Lower leg skin (tissue), 3 donors: ENCODE data around the gene INPP5D.

ENCODE experiments used
- CTCF ChIP-seq, 3 donors: fragments of 450-650 bp; IDR thresholded peaks; one replicate each; pipeline ENCODE4 v1.5.1; 2016; ENCODE audit warnings: antibody characterized with exemption in 3 of 3, mild to moderate bottlenecking in 3 of 3, moderate library complexity in 2 of 3
- POLR2A ChIP-seq, 2 donors: fragments of 450-650 bp; IDR thresholded peaks; one replicate each; pipeline ENCODE4 v1.6.1; 2016 to 2017; ENCODE audit warnings: antibody characterized with exemption in 2 of 2, mild to moderate bottlenecking in 1 of 2, moderate library complexity in 1 of 2

- TF ChIP-seq CTCF (IDR thresholded peaks at IDR 0.05), result no peak
- TF ChIP-seq POLR2A (IDR thresholded peaks at IDR 0.05), result no peak
Measured at GRCh38 chr2:233186851-233187250, 126.7 kb downstream of the INPP5D start.
